Natural killer cell treated with Interleukin-12 subunit alpha and Interleukin-12 subunit beta and Interleukin-15 and Interleukin-18, amount 100 ng/mL, for 72 hours (primary cell): ENCODE results near the gene FCRL6. TPM values are rescaled to one million over a fixed set of nuclear protein-coding genes. Genes with fewer than 3 reads are reported as not detected.

Source experiments
- total RNA-seq, 2 donors: library from RNA; stranded (reverse); gene quantifications; one replicate each; pipeline ENCODE4 v1.2.3, GENCODE V29; 2022

FCRL6 gene
- total RNA-seq, 2 donors from 2014 or later = 0.81 TPM; not detected in 1

Other genes with a start within 250 kb of the FCRL6 start
- not detected for gene APCS, start 214.5 kb upstream of the FCRL6 start, total RNA-seq
- gene CRP, start 87.8 kb upstream of the FCRL6 start, total RNA-seq = not detected
- 10 to 100 TPM; 10.7 to 14.4 TPM for gene DUSP23, start 21.4 kb upstream of the FCRL6 start, total RNA-seq
- 1 to 10 TPM in 1 of 2 donors, under 1 TPM in 1; 0.29 to 2.1 TPM for gene SLAMF8, start 24.5 kb downstream of the FCRL6 start, total RNA-seq
- not detected for gene VSIG8, start 60.3 kb downstream of the FCRL6 start, total RNA-seq
- gene CFAP45, start 97.8 kb downstream of the FCRL6 start, total RNA-seq = 1 to 10 TPM in 1 of 2 donors, under 1 TPM in 1; 0.38 to 3.0 TPM
- 100 to 1,000 TPM; 239 to 375 TPM for gene TAGLN2, start 123.1 kb downstream of the FCRL6 start, total RNA-seq
- gene IGSF9, start 143.3 kb downstream of the FCRL6 start, total RNA-seq = not detected
- not detected for gene SLAMF9, start 151.9 kb downstream of the FCRL6 start, total RNA-seq
- 1 to 10 TPM; 4.9 to 5.6 TPM for gene PIGM, start 229.6 kb downstream of the FCRL6 start, total RNA-seq